Common myeloid progenitor, CD34-positive (primary cell): ENCODE data around the gene GP5.

Experiments
- CTCF ChIA-PET: fragments of 350-600 bp; sonication (Branson Sonifier 250); formaldehyde crosslinking; loops from one replicate; lab custom pipeline; 2021; ENCODE audit warnings: antibody characterized with exemption; lab: Charles Lee
- POLR2A ChIA-PET: fragments of 350-600 bp; sonication (Branson Sonifier 250); formaldehyde crosslinking; loops from one replicate; lab custom pipeline; 2021; ENCODE audit warnings: antibody characterized with exemption; lab: Charles Lee
- DNase-seq, 3 donors: peaks; one replicate each; pipeline versions ENCODE4 v3.0.0 to v3.0.0-alpha.2; 2013
- H3K27ac ChIP-seq, 2 experiments: 1 replicate in 1 of 2; 2 replicates in 1 of 2; pipeline ENCODE4 v1.7.0; 2013; ENCODE audit warnings: inconsistent platforms in 2 of 2, low read length in 2 of 2, mild to moderate bottlenecking in 2 of 2, low read depth in 1 of 2, moderate library complexity in 1 of 2; ENCODE audit not compliant: severe bottlenecking in 2 of 2, insufficient read depth in 1 of 2, poor library complexity in 1 of 2
- H3K27me3 ChIP-seq, 5 experiments: replicated peaks in 2 of 5; 1 replicate in 3 of 5; 2 replicates in 2 of 5; pipeline versions ENCODE4 v1.6.1 to v1.7.0; 2013; ENCODE audit warnings: low read length in 4 of 5, mild to moderate bottlenecking in 2 of 5, moderate library complexity in 2 of 5, inconsistent platforms in 1 of 5; ENCODE audit not compliant: insufficient read depth in 5 of 5, control insufficient read depth in 4 of 5
- H3K36me3 ChIP-seq, 4 experiments: 1 replicate in 2 of 4; 2 replicates in 2 of 4; pipeline versions ENCODE4 v1.6.1 to v1.7.0; 2013; ENCODE audit warnings: low read length in 3 of 4, control low read depth in 1 of 4, mild to moderate bottlenecking in 1 of 4; ENCODE audit not compliant: control insufficient read depth in 4 of 4, insufficient read depth in 4 of 4
- H3K4me1 ChIP-seq, 4 experiments: 1 replicate in 3 of 4; 2 replicates in 1 of 4; pipeline versions ENCODE4 v1.6.1 to v1.7.1; 2013; ENCODE audit warnings: low read length in 3 of 4, mild to moderate bottlenecking in 3 of 4, control low read depth in 1 of 4, inconsistent platforms in 1 of 4, moderate library complexity in 1 of 4; ENCODE audit not compliant: control insufficient read depth in 4 of 4, insufficient read depth in 4 of 4; ENCODE audit errors: control extremely low read depth in 1 of 4
- H3K4me3 ChIP-seq, 7 experiments: 1 replicate in 4 of 7; 2 replicates in 3 of 7; pipeline versions ENCODE4 v1.5.1 to v1.7.0; 2013; ENCODE audit warnings: mild to moderate bottlenecking in 7 of 7, low read length in 6 of 7, moderate library complexity in 6 of 7, inconsistent platforms in 2 of 7, low read depth in 2 of 7, control low read depth in 1 of 7; ENCODE audit not compliant: insufficient read depth in 4 of 7, control insufficient read depth in 1 of 7; ENCODE audit errors: extremely low read depth in 1 of 7
- H3K9me3 ChIP-seq, 5 experiments: 1 replicate in 4 of 5; 2 replicates in 1 of 5; pipeline versions ENCODE4 v1.6.1 to v1.7.1; 2013; ENCODE audit warnings: low read length in 4 of 5, mild to moderate bottlenecking in 2 of 5, inconsistent platforms in 1 of 5, low read depth in 1 of 5, moderate library complexity in 1 of 5; ENCODE audit not compliant: control insufficient read depth in 4 of 5, insufficient read depth in 2 of 5; ENCODE audit errors: control extremely low read depth in 1 of 5
- WGBS: methylation state at CpG from one replicate; pipeline ENCODE4 v1.1.5; 2013; ENCODE audit not compliant: insufficient coverage; 5-methylcytosine and 5-hydroxymethylcytosine counted together

GP5 gene

GRCh38 chr3:194395778-194396538 lies 3.1 kb downstream of the GP5 start:
- Histone ChIP-seq H3K4me3 (peak overlapping the region in 4 of 7 experiments; percentile 19 to 74 (median 65)), H3K4me1 (peaks cover 15 to 45% (median 39%) of the 10 kb centered on the region in 4 experiments), H3K36me3 (no peaks in the 10 kb centered on the region), H3K9me3 (peaks cover 0 to 6% (median 0%) of the 10 kb centered on the region in 5 experiments), H3K27me3 (peaks cover 0 to 32% (median 12%) of the 10 kb centered on the region in 5 experiments), H3K27ac (no peak overlapping the region)
- CTCF ChIA-PET = interaction anchor here (0.8 to 16.0 kb wide), 4 partner anchors 9 to 59 kb away, joined by 3 to 349 read pairs (median 10); no protein-coding TSS in a partner anchor
- POLR2A ChIA-PET = interaction anchor here (0.7 kb wide), 2 partner anchors 11 to 159 kb away, joined by 3 to 6 read pairs; no protein-coding TSS in a partner anchor
- DNase-seq = peak; percentile 60 to 76 (median 67)
- 37% methylated on average over 23 of the region's 26 CpGs for WGBS

- Histone ChIP-seq H3K4me3 (no peak overlapping the region), H3K27ac (no peak overlapping the region), H3K9me3 (peaks cover 0 to 9% (median 0%) of the 10 kb centered on the region in 5 experiments), H3K27me3 (peaks cover 0 to 32% (median 12%) of the 10 kb centered on the region in 5 experiments), H3K36me3 (no peaks in the 10 kb centered on the region), H3K4me1 (peaks cover 15 to 44% (median 39%) of the 10 kb centered on the region in 4 experiments)
- DNase-seq = no peak
- CTCF ChIA-PET = interaction anchor here (0.6 to 16.0 kb wide), 4 partner anchors 9 to 187 kb away, joined by 3 to 349 read pairs (median 8); no protein-coding TSS in a partner anchor
- WGBS = 91% methylated on average over 3 of the region's 5 CpGs
- POLR2A ChIA-PET = no interaction called here
Measured at GRCh38 chr3:194395212-194395611, 3.9 kb downstream of the GP5 start.

- H3K27me3 ChIP-seq = peaks cover 0 to 16% (median 5%) of the 10 kb centered on the region in 5 experiments
Measured at GRCh38 chr3:194392576-194392975, 6.5 kb downstream of the GP5 start.

GRCh38 chr3:194390835-194391234 lies 8.2 kb downstream of the GP5 start:
- Histone ChIP-seq H3K36me3 (no peaks in the 10 kb centered on the region), H3K27me3 (peaks cover 0 to 2% (median 0%) of the 10 kb centered on the region in 5 experiments), H3K4me1 (peaks cover 0 to under 1% (median under 1%) of the 10 kb centered on the region in 4 experiments), H3K27ac (no peak overlapping the region), H3K9me3 (peaks cover 0 to 13% (median 0%) of the 10 kb centered on the region in 5 experiments), H3K4me3 (no peak overlapping the region)
- ChIA-PET CTCF (interaction anchor here (1.1 to 1.7 kb wide), 2 partner anchors 45 to 47 kb away, joined by 4 to 7 read pairs; no protein-coding TSS in a partner anchor), POLR2A (no interaction called here)
- no peak for DNase-seq

More at GRCh38 chr3:194392576-194392975, 6.5 kb downstream of the GP5 start:
- H3K36me3 ChIP-seq = no peaks in the 10 kb centered on the region
- no peak overlapping the region for H3K27ac ChIP-seq
- CTCF ChIA-PET = interaction anchor here (1.7 kb wide), 1 partner anchor 48 kb away, joined by 5 read pairs; no protein-coding TSS in a partner anchor
- POLR2A ChIA-PET = no interaction called here
- peaks cover 0 to 18% (median 18%) of the 10 kb centered on the region in 4 experiments for H3K4me1 ChIP-seq
- no peak for DNase-seq
- no peak overlapping the region for H3K4me3 ChIP-seq
- peaks cover 0 to 13% (median 0%) of the 10 kb centered on the region in 5 experiments for H3K9me3 ChIP-seq
- WGBS = 97% methylated on average over 5 of the region's 7 CpGs

- no peak for DNase-seq
- Histone ChIP-seq H3K36me3 (no peaks in the 10 kb centered on the region), H3K4me3 (no peak overlapping the region), H3K27ac (no peak overlapping the region), H3K4me1 (no peaks in the 10 kb centered on the region), H3K9me3 (peaks cover 0 to 13% (median 0%) of the 10 kb centered on the region in 5 experiments), H3K27me3 (peaks cover 0 to 7% (median 0%) of the 10 kb centered on the region in 5 experiments)
- ChIA-PET POLR2A (interaction anchor here (0.9 kb wide), 1 partner anchor 13 kb away, joined by 11 read pairs; no protein-coding TSS in a partner anchor), CTCF (interaction anchor here (0.8 to 1.7 kb wide), 4 partner anchors 8 to 663 kb away, joined by 3 to 7 read pairs (median 3); no protein-coding TSS in a partner anchor)
- 95% methylated on average over 4 of the region's 8 CpGs for WGBS
Measured at GRCh38 chr3:194389269-194389668, 9.8 kb downstream of the GP5 start.

GRCh38 chr3:194387926-194388418 lies 11.1 kb downstream of the GP5 start:
- peaks cover 0 to 13% (median 0%) of the 10 kb centered on the region in 5 experiments for H3K9me3 ChIP-seq
- no peak overlapping the region for H3K4me3 ChIP-seq
- peaks cover 0 to 9% (median 0%) of the 10 kb centered on the region in 5 experiments for H3K27me3 ChIP-seq
- 93% methylated on average over 5 of the region's 8 CpGs for WGBS
- no peaks in the 10 kb centered on the region for H3K4me1 ChIP-seq
- POLR2A ChIA-PET = no interaction called here
- DNase-seq = no peak
- no peak overlapping the region for H3K27ac ChIP-seq
- CTCF ChIA-PET = interaction anchor here (0.9 to 2.4 kb wide), 5 partner anchors 7 to 44 kb away, joined by 3 to 13 read pairs (median 3); no protein-coding TSS in a partner anchor
- H3K36me3 ChIP-seq = no peaks in the 10 kb centered on the region
